ENCODE data around the gene ATP5MG. TPM values are rescaled to one million over a fixed set of nuclear protein-coding genes. Genes with fewer than 3 reads are reported as not detected.

The ATP5MG gene
- total RNA-seq, 1 experiment from 2014 or later, result 537 TPM

DNA sequence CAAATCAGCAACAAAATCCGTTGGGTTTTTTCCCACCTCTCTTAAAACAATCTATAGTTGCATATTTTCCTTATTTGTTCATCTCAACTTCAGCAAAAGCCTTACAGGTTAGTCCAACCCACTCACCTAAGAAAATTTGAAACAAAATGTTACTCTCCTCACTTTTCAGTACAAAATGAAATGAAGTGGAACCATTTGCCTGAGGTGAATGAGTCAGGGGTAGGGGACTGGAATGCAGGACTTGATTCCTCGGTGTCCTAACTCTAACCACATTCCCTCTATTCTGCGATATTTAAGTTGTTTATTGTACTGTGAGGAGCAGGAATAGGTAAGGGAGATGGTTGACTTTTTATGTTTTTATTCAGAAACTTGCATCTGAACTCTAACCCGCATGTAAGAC is 16.4 kb downstream of the ATP5MG start:
- no peak overlapping the region for H3K27ac Mint-ChIP-seq (ENCODE audit: unreplicated experiment)

GRCh38 chr11:118418766-118419165 is 17.4 kb downstream of the ATP5MG start:
- no peak for DNase-seq
- Mint-ChIP-seq H3K9me3 (ENCODE audit: unreplicated experiment) (no peaks in the 10 kb centered on the region), H3K27me3 (ENCODE audit: insufficient read depth, unreplicated experiment) (no peaks in the 10 kb centered on the region), H3K4me1 (ENCODE audit: low read depth, unreplicated experiment) (peaks cover 6% of the 10 kb centered on the region), H3K4me3 (ENCODE audit: unreplicated experiment) (no peak overlapping the region), H3K27ac (ENCODE audit: unreplicated experiment) (no peak overlapping the region), H3K36me3 (ENCODE audit: insufficient read depth, unreplicated experiment) (peaks cover under 1% of the 10 kb centered on the region)
- BruUV-seq (replicated peaks), result no TSS peak
- H3K4me1 ChIP-seq, result peaks cover 11% of the 10 kb centered on the region
- H3K4me3 ChIP-seq (ENCODE audit: low read depth, low read length), result no peak overlapping the region
- POLR2A ChIA-PET, result no interaction called here
- intact Hi-C loops (cut with micrococcal nuclease; ENCODE audit: unreplicated experiment), result no loop called here
- CTCF ChIA-PET, result interaction anchor here (0.6 kb wide), 1 partner anchor 683 kb away, joined by 3 read pairs; no protein-coding TSS in a partner anchor
- no peaks in the 10 kb centered on the region; the same call in 1 of the 2 replicates for H3K36me3 ChIP-seq (ENCODE audit: control insufficient read depth, insufficient read depth, low read length)
- no peaks in the 10 kb centered on the region for H3K27me3 ChIP-seq (replicated peaks; ENCODE audit: control insufficient read depth, insufficient read depth, low read length)
- TF ChIP-seq, protein P1, sequence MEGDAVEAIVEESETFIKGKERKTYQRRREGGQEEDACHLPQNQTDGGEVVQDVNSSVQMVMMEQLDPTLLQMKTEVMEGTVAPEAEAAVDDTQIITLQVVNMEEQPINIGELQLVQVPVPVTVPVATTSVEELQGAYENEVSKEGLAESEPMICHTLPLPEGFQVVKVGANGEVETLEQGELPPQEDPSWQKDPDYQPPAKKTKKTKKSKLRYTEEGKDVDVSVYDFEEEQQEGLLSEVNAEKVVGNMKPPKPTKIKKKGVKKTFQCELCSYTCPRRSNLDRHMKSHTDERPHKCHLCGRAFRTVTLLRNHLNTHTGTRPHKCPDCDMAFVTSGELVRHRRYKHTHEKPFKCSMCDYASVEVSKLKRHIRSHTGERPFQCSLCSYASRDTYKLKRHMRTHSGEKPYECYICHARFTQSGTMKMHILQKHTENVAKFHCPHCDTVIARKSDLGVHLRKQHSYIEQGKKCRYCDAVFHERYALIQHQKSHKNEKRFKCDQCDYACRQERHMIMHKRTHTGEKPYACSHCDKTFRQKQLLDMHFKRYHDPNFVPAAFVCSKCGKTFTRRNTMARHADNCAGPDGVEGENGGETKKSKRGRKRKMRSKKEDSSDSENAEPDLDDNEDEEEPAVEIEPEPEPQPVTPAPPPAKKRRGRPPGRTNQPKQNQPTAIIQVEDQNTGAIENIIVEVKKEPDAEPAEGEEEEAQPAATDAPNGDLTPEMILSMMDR (IDR thresholded peaks at IDR 0.05; ENCODE audit: insufficient read depth in 1 of 2, low read depth in 1 of 2, low read length in 1 of 2, severe bottlenecking in 1 of 2, unreplicated experiment in 1 of 2), result no peak
- no peaks in the 10 kb centered on the region for H3K9me3 ChIP-seq

More for the DNA sequence above, 16.4 kb downstream of the ATP5MG start:
- CTCF ChIA-PET, result interaction anchor here (0.6 kb wide), 2 partner anchors 17 to 76 kb away, joined by 3 to 4 read pairs; partner anchors contain the start of gene CD3D
- no peaks in the 10 kb centered on the region for H3K27me3 ChIP-seq (replicated peaks; ENCODE audit: control insufficient read depth, insufficient read depth, low read length)
- no peak for DNase-seq
- H3K4me3 ChIP-seq (ENCODE audit: low read depth, low read length), result no peak overlapping the region
- H3K36me3 ChIP-seq (ENCODE audit: control insufficient read depth, insufficient read depth, low read length), result no peaks in the 10 kb centered on the region; the same call in 1 of the 2 replicates
- Mint-ChIP-seq H3K4me1 (ENCODE audit: low read depth, unreplicated experiment) (no peaks in the 10 kb centered on the region), H3K36me3 (ENCODE audit: insufficient read depth, unreplicated experiment) (peaks cover 6% of the 10 kb centered on the region), H3K4me3 (ENCODE audit: unreplicated experiment) (no peak overlapping the region), H3K9me3 (ENCODE audit: unreplicated experiment) (no peaks in the 10 kb centered on the region), H3K27me3 (ENCODE audit: insufficient read depth, unreplicated experiment) (no peaks in the 10 kb centered on the region)
- TF ChIP-seq, protein P1 (IDR thresholded peaks at IDR 0.05; ENCODE audit: insufficient read depth in 1 of 2, low read depth in 1 of 2, low read length in 1 of 2, severe bottlenecking in 1 of 2, unreplicated experiment in 1 of 2), result no peak
- H3K4me1 ChIP-seq, result peaks cover 11% of the 10 kb centered on the region
- no TSS peak for BruUV-seq (replicated peaks)
- intact Hi-C loops (cut with micrococcal nuclease; ENCODE audit: unreplicated experiment), result no loop called here
- no peaks in the 10 kb centered on the region for H3K9me3 ChIP-seq
- POLR2A ChIA-PET, result no interaction called here

DNA sequence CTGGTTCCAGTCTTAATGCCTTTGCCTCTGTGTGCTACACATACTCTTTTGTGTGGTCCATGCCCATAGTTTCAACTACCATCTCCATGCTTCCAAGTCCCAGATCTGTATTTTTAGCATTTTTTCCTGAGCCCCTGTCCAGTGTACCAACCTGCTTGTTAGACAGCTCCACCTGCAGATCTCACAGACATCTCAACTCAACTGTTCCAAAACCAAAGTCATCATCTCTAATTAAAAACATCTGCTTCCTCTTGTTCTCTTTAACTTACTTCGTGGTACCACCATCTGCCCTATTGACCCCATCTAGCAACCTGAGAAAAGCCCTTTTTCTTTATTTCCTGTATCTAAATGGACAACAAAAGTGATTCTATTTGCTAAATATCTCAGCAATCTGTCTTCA is 26.3 kb downstream of the ATP5MG start:
- Histone ChIP-seq H3K27me3 (replicated peaks; ENCODE audit: control insufficient read depth, insufficient read depth, low read length) (no peaks in the 10 kb centered on the region), H3K36me3 (ENCODE audit: control insufficient read depth, insufficient read depth, low read length) (no peaks in the 10 kb centered on the region), H3K9me3 (no peaks in the 10 kb centered on the region), H3K4me1 (peaks cover 23% of the 10 kb centered on the region), H3K4me3 (ENCODE audit: low read depth, low read length) (no peak overlapping the region)
- ChIA-PET CTCF (interaction anchor here (1.3 kb wide), 1 partner anchor 26 kb away, joined by 3 read pairs; no protein-coding TSS in a partner anchor), POLR2A (interaction anchor here (0.8 kb wide), 1 partner anchor 9 kb away, joined by 4 read pairs; the partner anchor contains the start of gene KMT2A)
- no peaks in the 10 kb centered on the region for H3K36me3 Mint-ChIP-seq (ENCODE audit: insufficient read depth, unreplicated experiment)
- no peak overlapping the region for H3K4me3 Mint-ChIP-seq (ENCODE audit: unreplicated experiment)
- H3K4me1 Mint-ChIP-seq (ENCODE audit: low read depth, unreplicated experiment), result peaks cover 33% of the 10 kb centered on the region
- no TSS peak for BruUV-seq (replicated peaks)
- TF ChIP-seq, protein P1 (IDR thresholded peaks at IDR 0.05; ENCODE audit: insufficient read depth in 1 of 2, low read depth in 1 of 2, low read length in 1 of 2, severe bottlenecking in 1 of 2, unreplicated experiment in 1 of 2), result no peak
- no peaks in the 10 kb centered on the region for H3K27me3 Mint-ChIP-seq (ENCODE audit: insufficient read depth, unreplicated experiment)
- intact Hi-C loops (cut with micrococcal nuclease; ENCODE audit: unreplicated experiment), result no loop called here
- H3K9me3 Mint-ChIP-seq (ENCODE audit: unreplicated experiment), result no peaks in the 10 kb centered on the region
- no peak overlapping the region for H3K27ac Mint-ChIP-seq (ENCODE audit: unreplicated experiment)
- no peak for DNase-seq
